Retinal pigment epithelial cell (primary cell): ENCODE data around the gene MXI1.
"Not testable (repeated sequence)": the region's sequence is repeated elsewhere in the genome, so short reads cannot be mapped to it uniquely, and the experiment has no call there.

Experiments used
- DNase-seq: peaks from one replicate; pipeline ENCODE4 v3.0.0-alpha.2; 2010; ENCODE audit warnings: low read depth
- H3K4me3 ChIP-seq: 2 replicates; pipeline ENCODE4 v1.5.1; 2011; ENCODE audit warnings: mild to moderate bottlenecking, low read length, control low read depth, moderate library complexity
- TF ChIP-seq, protein P1 (sequence below): conservative IDR thresholded peaks from 2 replicates; pipeline ENCODE4 v1.5.1; 2011; ENCODE audit warnings: low read depth, low read length, control low read depth, inconsistent platforms

MXI1 gene

GRCh38 chr10:110269374-110270318, 62.2 kb downstream of the MXI1 start:
- H3K4me3 ChIP-seq: no peak overlapping the region
- DNase-seq: no peak
- TF ChIP-seq, protein P1, sequence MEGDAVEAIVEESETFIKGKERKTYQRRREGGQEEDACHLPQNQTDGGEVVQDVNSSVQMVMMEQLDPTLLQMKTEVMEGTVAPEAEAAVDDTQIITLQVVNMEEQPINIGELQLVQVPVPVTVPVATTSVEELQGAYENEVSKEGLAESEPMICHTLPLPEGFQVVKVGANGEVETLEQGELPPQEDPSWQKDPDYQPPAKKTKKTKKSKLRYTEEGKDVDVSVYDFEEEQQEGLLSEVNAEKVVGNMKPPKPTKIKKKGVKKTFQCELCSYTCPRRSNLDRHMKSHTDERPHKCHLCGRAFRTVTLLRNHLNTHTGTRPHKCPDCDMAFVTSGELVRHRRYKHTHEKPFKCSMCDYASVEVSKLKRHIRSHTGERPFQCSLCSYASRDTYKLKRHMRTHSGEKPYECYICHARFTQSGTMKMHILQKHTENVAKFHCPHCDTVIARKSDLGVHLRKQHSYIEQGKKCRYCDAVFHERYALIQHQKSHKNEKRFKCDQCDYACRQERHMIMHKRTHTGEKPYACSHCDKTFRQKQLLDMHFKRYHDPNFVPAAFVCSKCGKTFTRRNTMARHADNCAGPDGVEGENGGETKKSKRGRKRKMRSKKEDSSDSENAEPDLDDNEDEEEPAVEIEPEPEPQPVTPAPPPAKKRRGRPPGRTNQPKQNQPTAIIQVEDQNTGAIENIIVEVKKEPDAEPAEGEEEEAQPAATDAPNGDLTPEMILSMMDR: no peak

GRCh38 chr10:110272995-110273394, 65.6 kb downstream of the MXI1 start:
- H3K4me3 ChIP-seq, DNase-seq: not testable (repeated sequence)

DNA sequence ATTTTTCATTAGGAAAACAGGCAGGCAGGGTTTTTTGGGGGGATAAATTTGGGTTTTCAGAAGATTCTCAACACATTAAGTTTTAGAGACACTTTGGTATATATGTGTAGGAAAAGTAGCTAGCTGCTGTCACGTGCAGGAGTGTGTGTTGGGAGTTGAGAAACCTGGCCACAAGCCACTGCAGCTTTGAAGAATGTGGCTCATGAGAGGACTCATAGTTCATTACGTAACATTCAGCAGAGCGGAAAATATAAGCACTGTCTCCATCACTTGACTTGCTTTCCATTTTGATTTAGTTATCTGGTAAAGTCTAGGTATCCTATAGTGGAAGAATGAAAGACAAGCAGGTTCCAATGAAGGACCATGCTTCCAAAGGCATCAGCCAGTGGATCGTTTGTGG, 66.1 kb downstream of the MXI1 start:
- peak; percentile 63 for DNase-seq
- no peak overlapping the region for H3K4me3 ChIP-seq
- TF ChIP-seq, protein P1: no peak

GRCh38 chr10:110274072-110274627, 66.7 kb downstream of the MXI1 start:
- no peak for DNase-seq
- no peak overlapping the region for H3K4me3 ChIP-seq

GRCh38 chr10:110274647-110275046, 67.2 kb downstream of the MXI1 start:
- TF ChIP-seq, protein P1: no peak
- no peak overlapping the region for H3K4me3 ChIP-seq
- DNase-seq: no peak

More at GRCh38 chr10:110274072-110274627, 66.7 kb downstream of the MXI1 start:
- TF ChIP-seq, protein P1: no peak

DNA sequence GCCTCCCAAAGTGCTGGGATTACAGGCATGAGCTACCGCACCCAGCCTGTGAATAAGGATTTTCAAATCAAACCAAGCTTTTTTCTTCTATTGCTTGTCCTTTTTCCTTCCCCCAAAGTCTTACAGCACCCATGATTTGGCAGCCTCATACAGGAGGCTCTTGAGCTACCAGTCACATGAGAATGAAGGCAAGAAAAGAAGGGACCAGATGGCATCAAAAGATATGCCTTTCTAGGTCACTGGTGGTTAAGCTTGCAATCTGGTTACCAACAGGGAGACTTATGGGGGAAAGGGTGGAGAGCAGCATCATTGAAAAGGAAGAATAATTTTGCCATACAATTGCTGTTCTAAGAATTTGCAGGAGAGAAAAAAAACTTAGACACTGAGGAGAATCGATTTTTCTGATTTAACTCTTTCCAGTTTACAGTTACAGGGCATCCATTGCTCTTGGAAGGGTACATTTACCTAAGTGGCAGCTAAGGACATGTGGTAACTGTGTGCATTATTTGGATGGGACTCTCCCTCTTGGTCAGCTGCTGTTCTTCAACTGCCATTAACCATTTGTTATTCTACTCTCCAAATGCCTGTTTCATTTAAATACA, 67.8 kb downstream of the MXI1 start:
- DNase-seq: no peak
- TF ChIP-seq, protein P1: no peak
- no peak overlapping the region for H3K4me3 ChIP-seq

DNA sequence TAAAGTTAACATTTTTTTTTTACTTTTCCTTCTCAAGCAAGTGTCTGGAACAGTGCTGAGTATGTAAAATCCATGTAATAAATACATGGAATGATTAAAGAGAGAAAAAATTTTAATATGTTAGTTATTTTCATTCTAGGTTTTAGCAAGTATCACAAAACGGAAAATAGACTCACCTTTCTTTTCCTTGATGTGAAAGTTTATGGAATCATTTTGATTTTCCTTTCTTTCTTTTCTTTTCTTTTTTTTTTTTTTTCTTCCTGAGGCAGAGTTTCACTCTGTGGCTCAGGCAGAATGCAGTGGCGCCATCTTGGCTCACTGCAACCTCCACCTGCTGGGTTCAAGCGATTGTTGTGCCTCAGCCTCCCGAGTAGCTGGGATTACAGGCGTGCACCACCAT, 69.2 kb downstream of the MXI1 start:
- DNase-seq: no peak
- no peak overlapping the region for H3K4me3 ChIP-seq
- TF ChIP-seq, protein P1: no peak
